Heart left ventricle (tissue), 16 donors: Measurements from ENCODE around the gene PTPRK. TPM values are rescaled to one million over a fixed set of nuclear protein-coding genes. Genes with fewer than 3 reads are reported as not detected.

Experiments used
- ATAC-seq, 4 donors: fragments of 200-7000 bp; cut with Tn5 transposase; one replicate each; pipeline ENCODE4 v1.9.1; 2020 to 2022; ENCODE audit warnings: moderate library complexity in 4 of 4, mild to moderate bottlenecking in 3 of 4, moderate number of reproducible peaks in 1 of 4
- DNase-seq, 5 donors: peaks; one replicate each; pipeline ENCODE4 v3.0.0-alpha.2; 2020
- H3K27ac ChIP-seq, 12 donors: fragments of 200-600 bp; sonication (generic) in 4 of 12; one replicate each; pipeline versions ENCODE4 v1.5.0 to v1.8.0; 2016 to 2022; ENCODE audit warnings: mild to moderate bottlenecking in 2 of 12
- H3K27me3 ChIP-seq, 9 donors: fragments of 200-600 bp; sonication (generic) in 2 of 9; one replicate each; pipeline versions ENCODE4 v1.5.1 to v1.8.0; 2016 to 2022; ENCODE audit warnings: mild to moderate bottlenecking in 3 of 9
- H3K36me3 ChIP-seq, 9 donors: fragments of 200-600 bp; sonication (generic) in 2 of 9; one replicate each; pipeline versions ENCODE4 v1.5.0 to v1.8.0; 2018 to 2022; ENCODE audit warnings: mild to moderate bottlenecking in 2 of 9
- H3K4me1 ChIP-seq, 12 donors: fragments of 200-600 bp; sonication (generic) in 4 of 12; one replicate each; pipeline versions ENCODE4 v1.5.0 to v1.8.0; 2016 to 2022; ENCODE audit warnings: mild to moderate bottlenecking in 3 of 12
- H3K4me3 ChIP-seq, 12 donors: fragments of 200-600 bp; sonication (generic) in 4 of 12; one replicate each; pipeline versions ENCODE4 v1.5.0 to v1.8.0; 2017 to 2022; ENCODE audit warnings: mild to moderate bottlenecking in 9 of 12, moderate library complexity in 4 of 12
- H3K9me3 ChIP-seq, 12 donors: fragments of 200-600 bp; sonication (generic) in 4 of 12; one replicate each; pipeline versions ENCODE4 v1.5.0 to v1.8.0; 2016 to 2022; ENCODE audit warnings: mild to moderate bottlenecking in 1 of 12
- CTCF ChIP-seq, 12 donors: fragments of 200-600 bp; sonication (generic) in 4 of 12; IDR thresholded peaks; one replicate each; pipeline versions ENCODE4 v1.5.0 to v1.8.0; 2018 to 2022; ENCODE audit warnings: antibody characterized with exemption in 12 of 12, mild to moderate bottlenecking in 5 of 12
- POLR2A ChIP-seq, 2 donors: fragments of 450-650 bp; IDR thresholded peaks; one replicate each; pipeline ENCODE4 v1.6.1; 2017; ENCODE audit warnings: antibody characterized with exemption in 2 of 2, mild to moderate bottlenecking in 2 of 2, moderate library complexity in 2 of 2
- WGBS, 4 donors: extraction: QIAGEN DNeasy Blood & Tissue Kit in 2 of 4; methylation state at CpG; one replicate each; pipeline versions ENCODE4 v1.1.5 to v1.1.7; 2013 to 2018; 5-methylcytosine and 5-hydroxymethylcytosine counted together
- intact Hi-C, 10 donors: fragments of 100-400 bp; cut with DNase I; formaldehyde crosslinking; loops; one replicate each; pipeline versions ENCODE4 v1.11.1 to v1.14.2; 2022
- polyA plus RNA-seq, 2 donors: library from polyadenylated mRNA; stranded (reverse); fragments of 200-250 nt; gene quantifications; one replicate each; pipeline ENCODE4 v1.2.3, GENCODE V29; 2013
- total RNA-seq, 9 donors: library from RNA; depleted of rRNA in 2 of 9; stranded (reverse); fragments of >200 nt in 2 of 9; fragmentation: NEBNext Ultra II Directional in 3 of 9; extraction: Animal tissue kit (Norgen Biotek cat#: 25700) in 3 of 9; gene quantifications; one replicate each; pipeline versions ENCODE4 v1.1.0 to v1.2.4, GENCODE V29; 2016 to 2023
- donor health status: ischemic (EF 13 %, LVEDD 7.1; RV severe dilation, severe dysfunction).
- donor health status: healthy with polysubstance abuse.
- donor health status: DM: no; HTN: yes; CAD: no.
- donor health status: DM: no; HTN: no; CAD: no.
- donor health status: ischemic (EF 25% LVEDD 6.9; RV normal size, moderate dysfunction).
- donor health status: ischemic (EF 25% LVEDD 5.7; RV mildly dilated, moderate dysfunction).
- donor health status: healthy.
- donor health status: DM: yes; HTN: yes; CAD: no.
- donor health status: ischemic (EF 35%, LVEDD 5.7; RV mildly dilated, moderate dysfunction).
- donor health status: nonischemic (EF 11% LVEDD 7.7; RV severe dilation, severe dysfunction).
- donor health status: DM: yes; HTN: yes; CAD: no.
- donor health status: PGD.
- donor health status: ischemic (EF 29% LVEDD 5.4; RV normal size, mild dysfunction).
- donor health status: nonischemic (EF 23%, LVEDD 6.1; RV moderate dilation, normal function).

PTPRK gene
- total and polyA plus RNA-seq, 11 donors: 5.4 to 50.8 (median 38.5) TPM

DNA sequence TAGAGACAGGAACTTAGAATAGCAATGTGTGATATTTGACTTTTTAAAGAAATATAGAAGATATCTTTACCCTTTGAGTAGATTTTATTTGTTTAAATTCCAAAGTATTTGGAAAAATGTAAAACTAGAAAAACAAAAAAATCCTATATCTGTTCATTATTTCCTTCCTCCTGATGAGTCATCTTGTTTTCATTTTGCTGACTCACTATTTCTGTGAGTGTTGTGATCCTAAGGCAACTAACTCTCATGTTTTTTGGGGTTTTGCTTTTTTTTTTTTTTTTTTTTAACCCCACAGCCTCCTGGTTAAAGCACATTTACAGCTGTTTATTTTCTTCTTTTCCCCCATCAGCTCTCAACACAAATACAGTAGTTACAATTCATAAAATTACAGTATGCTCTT, 581.7 kb downstream of the PTPRK start:
- Histone ChIP-seq H3K27ac (no peak overlapping the region), H3K4me1 (peaks cover 0 to 14% (median 0%) of the 10 kb centered on the region in 12 donors), H3K27me3 (no peaks in the 10 kb centered on the region), H3K9me3 (peaks cover 0 to 4% (median 0%) of the 10 kb centered on the region in 12 donors), H3K36me3 (no peaks in the 10 kb centered on the region), H3K4me3 (no peak overlapping the region)
- TF ChIP-seq POLR2A (IDR thresholded peaks at IDR 0.05) (no peak), CTCF (IDR thresholded peaks at IDR 0.05) (no peak)
- DNase-seq (no peak), ATAC-seq (no peak)
- intact Hi-C loops: no loop called here

DNA sequence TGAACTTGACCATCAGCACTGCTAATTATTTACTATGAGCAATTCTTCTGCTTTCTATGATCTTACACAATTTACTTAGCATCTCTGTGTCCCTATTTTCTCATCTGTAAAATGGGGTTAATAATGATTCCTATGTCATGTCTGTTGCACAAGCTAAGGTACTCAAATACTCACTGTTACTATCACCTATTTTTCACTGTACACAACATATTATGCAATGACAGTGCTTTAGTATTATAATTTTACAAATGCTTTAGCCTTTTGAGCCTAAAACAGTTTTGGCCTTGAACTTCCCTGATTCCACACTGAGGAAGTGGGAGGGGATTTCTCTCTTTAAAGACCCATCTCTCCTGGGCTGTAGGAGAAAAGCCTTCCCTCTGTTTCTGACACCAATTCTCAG, 582.7 kb downstream of the PTPRK start:
- TF ChIP-seq CTCF (IDR thresholded peaks at IDR 0.05) (no peak), POLR2A (IDR thresholded peaks at IDR 0.05) (no peak)
- peaks cover 0 to 14% (median 0%) of the 10 kb centered on the region in 12 donors for H3K4me1 ChIP-seq
- no peaks in the 10 kb centered on the region for H3K36me3 ChIP-seq
- ATAC-seq (no peak), DNase-seq (no peak)
- intact Hi-C loops: no loop called here
- peaks cover 0 to 11% (median 6%) of the 10 kb centered on the region in 12 donors for H3K9me3 ChIP-seq
- H3K27me3 ChIP-seq: no peaks in the 10 kb centered on the region
- no peak overlapping the region for H3K27ac ChIP-seq
- H3K4me3 ChIP-seq: no peak overlapping the region

- intact Hi-C loops: no loop called here
- H3K27ac ChIP-seq: no peak overlapping the region
- no peak for TF ChIP-seq CTCF (IDR thresholded peaks at IDR 0.05)
- TF ChIP-seq POLR2A (IDR thresholded peaks at IDR 0.05): no peak
- H3K9me3 ChIP-seq: peaks cover 0 to 17% (median 11%) of the 10 kb centered on the region in 12 donors
- 76 to 85% (median 83%) methylated on average over 2 of the region's 2 CpGs for WGBS, 4 donors
- DNase-seq (no peak), ATAC-seq (no peak)
- peaks cover 0 to 14% (median 0%) of the 10 kb centered on the region in 12 donors for H3K4me1 ChIP-seq
- no peaks in the 10 kb centered on the region for H3K36me3 ChIP-seq
- H3K27me3 ChIP-seq: no peaks in the 10 kb centered on the region
- H3K4me3 ChIP-seq: no peak overlapping the region
Measured at GRCh38 chr6:127937102-127937501, 583.3 kb downstream of the PTPRK start.

DNA sequence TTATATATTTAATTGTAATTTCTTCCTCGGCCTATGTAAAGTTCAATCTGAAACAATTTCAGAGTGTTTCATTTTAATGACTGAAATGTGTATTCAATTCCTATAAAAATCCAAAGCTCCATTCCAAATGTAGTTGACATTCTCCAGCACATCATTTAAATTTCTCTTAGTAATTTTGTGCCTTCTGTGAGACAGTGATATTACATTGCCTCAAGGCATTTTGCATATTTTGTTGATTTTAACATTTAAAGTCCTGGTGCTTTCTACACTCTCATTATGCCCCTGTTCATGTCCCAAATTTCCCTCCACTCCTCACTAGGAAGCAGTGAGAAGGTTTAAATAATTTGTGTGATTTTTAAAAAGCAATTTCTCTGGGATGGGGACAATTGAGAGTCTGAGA, 585.4 kb downstream of the PTPRK start:
- DNase-seq (no peak), ATAC-seq (no peak)
- H3K27ac ChIP-seq: peak overlapping the region in 1 of 12 donors; percentile 78
- H3K27me3 ChIP-seq: no peaks in the 10 kb centered on the region
- 79 to 94% (median 90%) methylated on average over 1 of the region's 1 CpG for WGBS, 4 donors
- H3K36me3 ChIP-seq: no peaks in the 10 kb centered on the region
- TF ChIP-seq CTCF (IDR thresholded peaks at IDR 0.05): no peak
- TF ChIP-seq POLR2A (IDR thresholded peaks at IDR 0.05): no peak
- H3K4me3 ChIP-seq: no peak overlapping the region
- H3K4me1 ChIP-seq: peaks cover 0 to 14% (median 0%) of the 10 kb centered on the region in 12 donors
- intact Hi-C loops: no loop called here
- peaks cover 0 to 20% (median 11%) of the 10 kb centered on the region in 12 donors for H3K9me3 ChIP-seq
